Ishikawa (cell line): Measurements from ENCODE around the gene ADD2.

ENCODE experiments used
- CEBPB ChIP-seq: IDR thresholded peaks from 2 replicates; pipeline ENCODE4 v1.6.1; 2012
- CREB1 ChIP-seq: IDR thresholded peaks from 2 replicates; pipeline ENCODE4 v1.6.1; 2012; ENCODE audit warnings: low read depth
- EGR1 ChIP-seq: IDR thresholded peaks from 2 replicates; pipeline ENCODE4 v1.6.1; 2012
- EP300 ChIP-seq: IDR thresholded peaks from 2 replicates; pipeline ENCODE4 v1.6.1; 2012; ENCODE audit warnings: borderline replicate concordance
- FOXM1 ChIP-seq: IDR thresholded peaks from 2 replicates; pipeline ENCODE4 v1.6.1; 2012; ENCODE audit warnings: low read depth, borderline replicate concordance
- MAX ChIP-seq: IDR thresholded peaks from 2 replicates; pipeline ENCODE4 v1.6.1; 2012
- NFIC ChIP-seq: IDR thresholded peaks from 2 replicates; pipeline ENCODE4 v1.6.1; 2012
- RAD21 ChIP-seq: IDR thresholded peaks from 2 replicates; pipeline ENCODE4 v1.6.1; 2012; ENCODE audit warnings: low read depth
- REST ChIP-seq: IDR thresholded peaks from 2 replicates; pipeline ENCODE4 v1.6.1; 2012; ENCODE audit warnings: low read depth, mild to moderate bottlenecking
- TAF1 ChIP-seq: IDR thresholded peaks from 2 replicates; pipeline ENCODE4 v1.6.1; 2012; ENCODE audit warnings: low read depth, mild to moderate bottlenecking
- TCF12 ChIP-seq: IDR thresholded peaks from 2 replicates; pipeline ENCODE4 v1.6.1; 2012; ENCODE audit warnings: low read depth
- TEAD4 ChIP-seq: IDR thresholded peaks from 2 replicates; pipeline ENCODE4 v1.6.1; 2012
- USF1 ChIP-seq: IDR thresholded peaks from 2 replicates; pipeline ENCODE4 v1.6.1; 2012
- YY1 ChIP-seq: IDR thresholded peaks from 2 replicates; pipeline ENCODE4 v1.6.1; 2012; ENCODE audit warnings: low read depth
- ZBTB7A ChIP-seq: IDR thresholded peaks from 2 replicates; pipeline ENCODE4 v1.6.1; 2012; ENCODE audit warnings: low read depth

Gene ADD2

GRCh38 chr2:70714141-70714905, 53.7 kb downstream of the ADD2 start:
- no peak for TF ChIP-seq CEBPB
- no peak for TF ChIP-seq RAD21
- TF ChIP-seq FOXM1, result no peak

GRCh38 chr2:70712916-70713315, 55.1 kb downstream of the ADD2 start:
- TF ChIP-seq YY1 (no peak), TEAD4 (no peak), EP300 (no peak), ZBTB7A (no peak), FOXM1 (no peak), TAF1 (no peak), MAX (no peak), RAD21 (no peak), REST (no peak), CEBPB (no peak), NFIC (no peak)

- TF ChIP-seq CREB1 (no peak), USF1 (no peak), YY1 (no peak), NFIC (no peak), FOXM1 (no peak)
Observed at GRCh38 chr2:70711191-70711590, 56.8 kb downstream of the ADD2 start.

GRCh38 chr2:70710038-70710690, 57.8 kb downstream of the ADD2 start:
- no peak for TF ChIP-seq RAD21
- no peak for TF ChIP-seq TAF1
- no peak for TF ChIP-seq EP300
- TF ChIP-seq CREB1, result no peak
- TF ChIP-seq MAX, result no peak
- no peak for TF ChIP-seq FOXM1
- TF ChIP-seq TEAD4, result no peak
- TF ChIP-seq NFIC, result no peak
- TF ChIP-seq EGR1, result no peak
- no peak for TF ChIP-seq TCF12
- TF ChIP-seq ZBTB7A, result no peak
- no peak for TF ChIP-seq YY1
- no peak for TF ChIP-seq REST
- TF ChIP-seq CEBPB, result no peak
- TF ChIP-seq USF1, result no peak

- no peak for TF ChIP-seq ZBTB7A
- TF ChIP-seq USF1, result no peak
- TF ChIP-seq CEBPB, result no peak
- TF ChIP-seq FOXM1, result no peak
- no peak for TF ChIP-seq MAX
- no peak for TF ChIP-seq TAF1
- TF ChIP-seq RAD21, result no peak
- no peak for TF ChIP-seq EGR1
- no peak for TF ChIP-seq TEAD4
- no peak for TF ChIP-seq REST
- TF ChIP-seq TCF12, result no peak
- TF ChIP-seq CREB1, result no peak
- TF ChIP-seq EP300, result no peak
- TF ChIP-seq YY1, result no peak
- no peak for TF ChIP-seq NFIC
Observed at GRCh38 chr2:70709275-70710037, 58.5 kb downstream of the ADD2 start.
